Measurements from ENCODE around the gene PBRM1. TPM values are rescaled to one million over a fixed set of nuclear protein-coding genes. Genes with fewer than 3 reads are reported as not detected.

PBRM1 gene
- total and polyA plus RNA-seq, 2 donors (not counting 3 experiments of a cell fraction or from before 2014, with no cell fraction given): 26.7 to 87.1 TPM

DNA sequence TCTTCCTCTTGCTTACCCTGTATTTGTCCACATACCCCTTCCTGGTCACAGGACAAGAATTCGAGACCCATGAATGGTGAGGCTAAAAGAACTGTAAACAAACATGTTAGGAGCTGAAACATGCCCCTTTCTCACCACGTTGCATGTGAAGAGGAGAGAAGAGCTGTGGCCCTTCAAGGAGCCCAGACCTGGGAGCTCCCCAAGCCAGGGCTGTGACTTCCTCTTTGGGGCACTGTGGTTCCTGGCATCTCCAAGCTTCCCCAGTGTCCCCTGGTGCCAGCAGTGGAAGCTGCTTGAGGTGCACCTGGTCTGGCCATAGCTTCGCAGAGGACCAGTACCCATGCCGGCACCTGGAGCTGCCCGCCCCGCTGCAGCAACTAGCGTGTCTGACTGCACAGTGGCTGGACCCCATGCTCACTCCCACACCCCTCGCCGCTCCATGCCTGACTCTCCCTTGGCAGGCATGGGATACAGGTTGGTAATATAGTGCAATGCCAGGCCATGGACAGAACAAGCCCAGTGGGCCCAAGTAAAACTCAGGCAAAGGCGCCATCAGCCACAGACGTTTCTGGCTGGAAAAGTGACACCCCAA is 30.1 kb upstream of the PBRM1 start:
- no TSS peak for BruUV-seq (replicated peaks)
- H2AFZ ChIP-seq (ENCODE audit: low read depth, low read length): no peak overlapping the region
- no peaks in the 10 kb centered on the region for H4K20me1 ChIP-seq (replicated peaks; ENCODE audit: control insufficient read depth, extremely low read depth, insufficient read depth, low read length)
- H3K4me3 ChIP-seq (replicated peaks in 1 of 3; ENCODE audit: insufficient read depth in 1 of 3, low read depth in 1 of 3, low read length in 3 of 3): no peak overlapping the region
- no peak overlapping the region for H3K4me2 ChIP-seq (ENCODE audit: insufficient read depth, low read length)
- CTCF ChIA-PET: no interaction called here
- H3K27ac ChIP-seq (ENCODE audit: insufficient read depth, low read depth, low read length): no peak overlapping the region
- H3K79me2 ChIP-seq (ENCODE audit: control insufficient read depth, insufficient read depth, low read length): no peaks in the 10 kb centered on the region
- dilution Hi-C loops (cut with MboI; ENCODE audit: extremely low pct_ligation_motif_present, low sequenced_read_pairs) (no loop called here), intact Hi-C loops (cut with micrococcal nuclease) (no loop called here)
- TF ChIP-seq POLR2AphosphoS5 (IDR thresholded peaks at IDR 0.05; ENCODE audit: insufficient read depth, low read depth, low read length) (no peak), POLR2A (IDR thresholded peaks at IDR 0.05; ENCODE audit: low read depth, low read length) (no peak), MYC (IDR thresholded peaks at IDR 0.05; ENCODE audit: low read depth, low read length) (no peak), JUN (IDR thresholded peaks at IDR 0.05; ENCODE audit: borderline replicate concordance, insufficient read depth, insufficient read length, low read depth) (no peak), FOS (IDR thresholded peaks at IDR 0.05; ENCODE audit: borderline replicate concordance, insufficient read depth, low read length) (no peak), EZH2 (IDR thresholded peaks at IDR 0.05; ENCODE audit: borderline replicate concordance, low read depth, low read length, severe bottlenecking) (no peak), CTCF (IDR thresholded peaks at IDR 0.05; ENCODE audit: extremely low read depth in 1 of 2, insufficient read depth in 1 of 2, low read depth in 1 of 2, low read length in 2 of 2) (no peak), GATA2 (IDR thresholded peaks at IDR 0.05; ENCODE audit: insufficient read depth, insufficient read length, low read depth, low read length) (no peak)
- TF ChIP-seq, protein P1, sequence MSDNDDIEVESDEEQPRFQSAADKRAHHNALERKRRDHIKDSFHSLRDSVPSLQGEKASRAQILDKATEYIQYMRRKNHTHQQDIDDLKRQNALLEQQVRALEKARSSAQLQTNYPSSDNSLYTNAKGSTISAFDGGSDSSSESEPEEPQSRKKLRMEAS (IDR thresholded peaks at IDR 0.05; ENCODE audit: insufficient read depth, insufficient read length): no peak
- POLR2A ChIA-PET: interaction anchor here (1.2 kb wide), 1 partner anchor 10 kb away, joined by 4 read pairs; the partner anchor contains the start of genes GLT8D1 and SPCS1
- peaks cover 2 to 3% of the 10 kb centered on the region in 2 experiments for H3K36me3 ChIP-seq (ENCODE audit: control insufficient read depth in 2 of 2, extremely low read depth in 1 of 2, insufficient read depth in 2 of 2, low read length in 2 of 2)
- no peaks in the 10 kb centered on the region for H3K9me1 ChIP-seq (replicated peaks; ENCODE audit: control insufficient read depth, extremely low read depth, insufficient read depth, low read length)
- H3K9ac ChIP-seq (replicated peaks; ENCODE audit: extremely low read depth, insufficient read depth, low read length): no peak overlapping the region
- no peaks in the 10 kb centered on the region for H3K4me1 ChIP-seq (ENCODE audit: control insufficient read depth, extremely low read depth, insufficient read depth, low read length)
- no peaks in the 10 kb centered on the region for H3K9me3 ChIP-seq (replicated peaks; ENCODE audit: control insufficient read depth, insufficient read depth, low read length)
- DNase-seq (ENCODE audit: low read depth, low spot score): no peak
- FAIRE-seq: no peak
- H3K27me3 ChIP-seq (ENCODE audit: control insufficient read depth in 2 of 2, insufficient read depth in 2 of 2, low read length in 2 of 2): no peaks in the 10 kb centered on the region
